Fibroblast of skin of left biceps (primary cell): Measurements from ENCODE around the gene METTL2A.
A peak's percentile ranks its signal among the peaks of the same experiment; 100 is the strongest.
"Not testable (repeated sequence)": the region's sequence is repeated elsewhere in the genome, so short reads cannot be mapped to it uniquely, and the experiment has no call there.

ENCODE experiments used
- DNase-seq, 2 experiments: peaks; one replicate each; pipeline ENCODE4 v3.0.0-alpha.2; 2013; ENCODE audit warnings: low read depth in 2 of 2

The METTL2A gene, protein sequence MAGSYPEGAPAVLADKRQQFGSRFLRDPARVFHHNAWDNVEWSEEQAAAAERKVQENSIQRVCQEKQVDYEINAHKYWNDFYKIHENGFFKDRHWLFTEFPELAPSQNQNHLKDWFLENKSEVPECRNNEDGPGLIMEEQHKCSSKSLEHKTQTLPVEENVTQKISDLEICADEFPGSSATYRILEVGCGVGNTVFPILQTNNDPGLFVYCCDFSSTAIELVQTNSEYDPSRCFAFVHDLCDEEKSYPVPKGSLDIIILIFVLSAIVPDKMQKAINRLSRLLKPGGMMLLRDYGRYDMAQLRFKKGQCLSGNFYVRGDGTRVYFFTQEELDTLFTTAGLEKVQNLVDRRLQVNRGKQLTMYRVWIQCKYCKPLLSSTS

DNA sequence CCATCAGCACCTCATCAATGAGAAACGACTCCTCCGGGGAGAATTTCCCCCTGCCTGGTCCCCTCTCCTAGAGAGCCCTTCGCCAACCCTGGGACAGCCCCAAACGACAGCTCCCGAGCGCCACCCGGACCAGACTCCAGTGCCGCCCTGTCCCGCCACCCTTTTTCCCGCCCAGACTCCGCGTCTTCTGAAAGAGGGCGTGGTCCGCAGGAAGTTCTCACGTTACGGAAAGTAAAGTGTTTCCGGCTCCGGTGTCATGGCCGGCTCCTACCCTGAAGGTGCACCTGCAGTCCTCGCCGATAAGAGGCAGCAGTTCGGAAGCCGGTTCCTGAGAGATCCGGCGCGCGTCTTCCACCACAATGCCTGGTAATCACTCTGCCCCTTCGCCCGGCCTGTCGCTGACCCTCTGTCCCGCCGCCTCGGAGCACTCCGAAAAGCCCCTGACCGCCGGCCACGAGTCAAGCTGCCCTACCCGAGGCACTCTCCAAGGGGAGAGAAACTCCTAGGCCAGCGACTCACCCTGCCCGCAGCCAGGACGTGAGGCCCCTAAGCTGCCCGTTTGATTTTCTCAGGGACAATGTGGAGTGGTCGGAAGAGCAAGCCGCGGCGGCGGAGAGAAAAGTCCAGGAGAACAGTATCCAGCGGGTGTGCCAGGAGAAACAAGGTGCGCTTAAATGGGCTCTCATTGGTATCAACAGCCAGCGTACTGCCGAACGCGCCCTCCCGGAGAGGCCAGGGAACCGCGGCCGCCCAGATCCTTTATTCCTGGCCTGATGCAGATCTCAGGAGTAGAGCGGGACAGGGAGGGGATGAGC is at the start of gene METTL2A:
TSS of gene METTL2A (plus strand) at position 251 of the 815 bp plus-strand sequence. CDS start at position 257, 6 bp downstream.
- peak; percentile 31 to 42 for DNase-seq

DNA sequence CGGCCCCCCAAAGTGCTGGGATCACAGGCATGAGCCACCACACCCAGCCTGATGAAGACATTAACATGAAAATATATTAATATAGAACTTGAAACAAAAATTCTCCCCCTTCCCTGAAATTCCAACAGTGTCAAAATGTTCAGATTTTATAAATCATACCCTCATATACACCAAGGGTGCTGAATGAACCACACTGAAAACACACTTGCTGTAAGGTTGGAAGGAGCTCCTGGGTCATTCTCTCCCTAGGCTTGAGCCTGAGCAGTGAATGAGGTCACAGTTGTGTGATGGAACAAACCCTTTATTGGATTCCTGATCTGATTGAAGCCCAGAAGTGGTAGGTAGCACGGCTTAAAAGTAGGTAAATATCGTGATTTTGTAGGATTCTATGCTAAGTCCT is 43.4 kb upstream of the METTL2A start, which contains the start of gene EFCAB3:
TSS of gene EFCAB3 (plus strand) at position 301 of the 400 bp plus-strand sequence. CDS start 2,427 bp downstream, outside the sequence.
- DNase-seq, result no peak

DNA sequence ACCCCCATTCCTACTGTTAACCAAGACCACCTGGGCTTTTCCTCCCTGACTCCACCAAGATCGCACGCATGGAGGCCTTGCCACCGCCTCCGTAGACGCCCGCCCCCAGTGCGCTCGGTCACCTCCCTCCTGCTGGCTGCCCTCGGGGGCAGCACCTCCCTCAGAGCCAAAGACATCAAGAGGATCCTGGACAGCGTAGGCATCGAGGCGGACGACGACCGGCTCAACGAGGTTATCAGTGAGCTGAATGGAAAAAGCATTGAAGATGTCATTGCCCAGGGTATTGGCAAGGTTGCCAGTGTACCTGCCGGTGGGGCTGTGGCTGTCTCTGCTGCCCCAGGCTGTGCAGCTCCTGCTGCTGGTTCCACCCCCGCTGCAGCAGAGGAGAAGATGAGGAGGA is 42.1 kb upstream of the METTL2A start:
- DNase-seq, result no peak

DNA sequence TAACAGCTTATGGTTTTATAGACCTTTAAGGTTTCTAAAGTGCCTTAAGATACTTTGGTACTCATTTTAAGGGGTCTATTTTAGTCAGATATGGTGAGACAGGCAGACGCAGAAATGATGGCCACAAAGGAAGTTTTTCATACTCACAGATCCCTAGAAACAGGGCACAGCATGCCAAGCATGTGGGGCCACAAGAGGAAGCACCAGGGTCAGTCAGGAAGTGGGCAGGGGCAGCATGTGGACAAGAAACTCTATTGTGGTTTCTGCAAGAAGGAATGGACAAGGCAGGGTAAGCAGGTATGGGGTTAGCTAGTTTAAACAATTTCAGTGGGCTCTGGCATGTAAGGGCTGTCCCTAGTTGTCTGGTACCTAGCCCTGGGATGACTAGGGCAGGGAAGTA is 34.8 kb upstream of the METTL2A start:
- no peak for DNase-seq

DNA sequence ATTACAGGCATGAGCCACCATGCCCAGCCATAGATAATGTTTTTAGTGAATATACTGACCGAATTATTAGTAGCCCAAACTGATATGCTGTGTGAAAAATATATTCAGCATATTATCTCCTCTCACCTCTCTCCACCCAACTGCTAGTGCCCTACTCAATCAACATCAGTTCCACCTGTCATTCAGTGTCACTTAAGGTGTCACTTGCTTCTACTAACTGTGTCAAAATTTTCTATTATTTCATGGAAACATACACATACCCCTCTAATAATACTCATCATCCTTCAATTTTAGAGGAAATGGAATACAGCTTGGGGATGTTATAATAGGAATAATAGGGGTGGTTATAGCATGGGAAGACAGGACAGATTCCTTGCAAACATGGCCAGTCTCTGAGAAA is 30.8 kb upstream of the METTL2A start:
- DNase-seq, result no peak

DNA sequence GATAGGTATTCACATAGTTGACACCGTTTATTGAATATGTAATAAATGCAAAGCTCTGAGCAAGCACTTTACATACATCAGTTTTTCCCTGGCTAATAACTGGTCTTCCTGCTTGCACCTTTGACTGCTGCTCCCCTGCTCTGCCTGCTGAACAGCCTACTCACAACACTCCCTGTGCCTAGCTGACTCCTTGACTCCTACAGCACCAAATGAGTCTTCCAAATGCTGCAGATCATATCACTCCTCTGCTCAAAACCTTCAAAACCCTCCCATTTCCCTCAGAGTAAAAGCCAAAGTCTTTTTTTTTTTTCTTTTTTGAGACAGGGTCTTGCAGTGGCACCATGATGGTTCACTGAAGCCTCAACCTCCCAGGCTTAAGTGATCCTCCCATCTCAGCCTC is 24.8 kb upstream of the METTL2A start:
- DNase-seq, result no peak

DNA sequence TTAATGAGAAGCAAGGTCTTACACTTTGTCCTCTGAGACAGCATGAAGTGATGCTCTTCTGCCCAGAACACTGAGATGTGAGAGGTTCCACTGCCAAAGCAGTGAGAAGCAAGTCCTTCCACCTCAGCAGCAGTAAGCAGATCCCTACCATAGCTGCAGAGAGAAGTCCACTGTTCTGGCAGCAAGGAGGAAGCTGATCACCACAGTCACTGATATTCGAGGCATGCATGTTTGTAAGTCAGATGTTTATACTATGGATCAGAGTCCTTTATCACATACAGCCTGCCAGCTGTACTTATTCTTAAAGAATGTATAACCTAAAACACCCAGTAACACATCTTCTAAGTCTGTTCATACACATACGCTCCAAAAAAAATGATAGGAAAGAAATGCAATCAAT is 18.2 kb upstream of the METTL2A start:
- DNase-seq, result no peak

DNA sequence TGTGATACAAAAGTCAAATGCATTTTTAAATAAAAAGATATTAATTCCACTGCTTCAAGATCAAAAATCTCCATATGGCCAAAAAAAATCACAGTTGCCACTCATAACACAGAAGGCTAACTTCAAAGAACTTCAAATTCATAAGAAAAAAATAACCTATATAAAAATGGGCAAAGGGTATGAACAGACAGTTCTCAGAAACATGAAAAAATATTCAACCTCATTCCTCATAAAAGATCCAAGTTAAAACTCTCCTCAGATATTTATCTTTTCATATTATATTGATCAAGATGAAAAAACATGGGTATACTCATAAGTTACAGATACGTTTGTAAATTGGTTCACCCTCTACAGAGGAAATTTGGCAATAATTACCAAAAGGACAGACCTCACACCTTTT is 10.6 kb upstream of the METTL2A start:
- not testable (repeated sequence) for DNase-seq

DNA sequence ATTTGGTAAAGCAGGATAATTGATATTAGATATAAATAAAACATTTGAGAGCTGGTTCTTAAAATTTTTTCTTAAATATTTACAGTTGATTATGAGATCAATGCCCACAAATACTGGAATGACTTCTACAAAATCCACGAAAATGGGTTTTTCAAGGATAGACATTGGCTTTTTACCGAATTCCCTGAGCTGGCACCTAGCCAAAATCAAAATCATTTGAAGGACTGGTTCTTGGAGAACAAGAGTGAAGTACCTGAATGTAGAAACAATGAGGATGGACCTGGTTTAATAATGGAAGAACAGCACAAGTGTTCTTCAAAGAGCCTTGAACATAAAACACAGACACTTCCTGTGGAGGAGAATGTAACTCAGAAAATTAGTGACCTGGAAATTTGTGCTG is 2.5 kb downstream of the METTL2A start:
- not testable (repeated sequence) for DNase-seq

DNA sequence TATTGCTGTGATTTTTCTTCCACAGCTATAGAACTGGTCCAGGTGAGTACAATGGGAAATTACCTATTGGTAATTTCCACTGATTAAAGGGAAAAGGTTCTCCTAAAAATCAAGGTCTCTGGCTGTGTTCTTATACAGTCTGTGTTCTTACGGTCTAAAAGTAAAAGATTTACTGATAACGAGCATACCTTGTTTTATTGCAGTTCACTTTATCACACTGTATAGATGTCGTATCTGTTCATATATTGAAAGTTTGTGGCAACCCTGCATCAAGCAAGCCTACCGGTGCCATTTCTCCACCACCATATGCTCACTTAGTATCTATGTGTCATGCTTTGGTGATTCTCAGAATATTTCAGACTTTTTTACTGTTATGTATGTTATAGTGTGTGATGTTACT is 11.6 kb downstream of the METTL2A start:
- DNase-seq, result not testable (repeated sequence)

DNA sequence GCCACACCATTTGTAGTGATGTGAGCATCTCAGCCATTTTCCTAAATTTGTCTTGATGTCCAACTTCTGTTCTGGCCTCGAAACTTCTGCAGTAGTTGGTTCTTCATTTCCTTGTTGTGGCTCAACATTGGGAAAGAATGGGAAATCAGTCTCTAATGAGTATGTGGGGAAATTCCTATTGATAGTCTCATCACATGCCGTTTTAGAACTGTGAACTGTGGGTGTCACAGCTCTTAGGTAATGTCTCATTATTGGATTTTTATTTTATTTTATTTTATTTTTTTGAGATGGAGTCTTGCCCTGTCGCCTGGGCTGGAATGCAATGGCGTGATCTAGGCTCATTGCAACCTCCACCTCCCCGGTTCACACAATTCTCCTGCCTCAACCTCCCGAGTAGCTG is 17.5 kb downstream of the METTL2A start:
- not testable (repeated sequence) for DNase-seq

DNA sequence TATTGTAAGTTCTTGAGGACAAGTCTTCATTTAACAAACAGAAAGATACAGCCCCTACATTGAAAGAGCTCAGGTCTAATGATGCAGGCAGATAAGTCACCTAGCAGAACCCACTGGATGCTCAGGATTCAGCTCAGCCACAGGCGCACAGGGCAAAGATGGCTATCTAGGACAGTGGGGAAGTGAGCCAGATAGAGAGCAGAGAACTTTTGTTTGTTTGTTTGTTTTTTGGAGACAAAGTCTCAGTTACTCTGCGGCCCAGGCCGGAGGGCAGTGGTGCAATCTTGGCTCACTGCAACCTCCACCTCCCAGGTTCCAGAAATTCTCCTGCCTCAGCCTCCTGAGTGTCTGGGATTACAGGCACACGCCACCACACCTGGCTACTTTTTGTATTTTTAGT is 20.4 kb downstream of the METTL2A start:
- DNase-seq, result no peak

DNA sequence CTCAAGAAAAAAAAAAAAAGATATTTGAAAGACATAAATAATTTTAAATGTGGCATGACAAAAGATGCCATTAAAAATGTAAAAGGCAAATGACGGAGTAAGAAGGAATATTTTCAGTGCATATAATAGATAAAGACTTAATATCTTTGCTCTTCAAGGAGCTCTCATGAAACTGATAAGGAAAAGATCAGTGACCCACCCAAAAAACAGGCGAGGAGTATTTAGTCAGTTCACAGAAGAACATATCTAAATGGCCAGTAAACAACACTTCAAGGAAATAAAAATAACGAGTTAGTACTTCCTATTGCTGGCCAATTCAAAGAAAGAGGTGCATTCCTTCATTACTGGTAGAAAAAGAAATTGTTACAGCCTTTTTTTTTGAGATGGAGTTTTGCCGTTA is 22.1 kb downstream of the METTL2A start:
- DNase-seq, result not testable (repeated sequence)

DNA sequence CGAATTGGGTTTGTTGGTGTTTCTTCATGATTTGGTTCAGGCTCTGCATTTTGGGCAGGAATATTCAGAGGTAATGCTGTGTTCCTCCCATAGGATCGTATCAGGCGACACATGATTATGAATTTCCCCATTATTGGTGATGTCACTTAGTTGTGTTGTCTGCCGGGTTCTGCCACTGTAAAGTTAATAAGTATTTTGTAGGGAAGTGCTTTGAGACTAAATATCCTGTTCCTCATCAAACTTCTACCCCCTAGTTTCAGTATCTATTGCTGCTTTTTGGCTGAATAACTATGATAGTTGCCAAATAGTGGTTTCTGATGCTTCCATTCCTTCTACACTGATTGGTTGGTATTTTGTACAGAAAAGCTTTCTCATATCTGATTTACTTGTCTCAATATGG is 28.5 kb downstream of the METTL2A start:
- not testable (repeated sequence) for DNase-seq

DNA sequence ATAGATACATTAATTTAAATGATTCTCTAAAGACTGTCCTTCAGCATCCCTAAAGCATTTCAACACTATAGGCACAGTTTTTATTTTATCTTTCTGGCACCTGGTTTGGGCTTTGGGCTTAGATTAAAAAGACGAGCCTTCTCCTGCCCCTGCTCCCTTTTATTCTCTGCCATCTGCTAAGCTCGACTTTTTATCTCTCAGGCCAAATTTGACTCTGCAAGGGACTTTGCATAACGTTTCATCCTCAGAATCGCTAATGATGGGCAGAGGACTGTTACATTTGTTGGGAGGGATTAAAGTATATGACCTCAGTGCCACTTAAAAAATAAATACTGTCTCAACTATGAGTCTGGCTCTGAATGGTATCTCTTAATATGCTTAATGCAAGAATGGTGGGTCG is 29.3 kb downstream of the METTL2A start:
- DNase-seq, result not testable (repeated sequence)

DNA sequence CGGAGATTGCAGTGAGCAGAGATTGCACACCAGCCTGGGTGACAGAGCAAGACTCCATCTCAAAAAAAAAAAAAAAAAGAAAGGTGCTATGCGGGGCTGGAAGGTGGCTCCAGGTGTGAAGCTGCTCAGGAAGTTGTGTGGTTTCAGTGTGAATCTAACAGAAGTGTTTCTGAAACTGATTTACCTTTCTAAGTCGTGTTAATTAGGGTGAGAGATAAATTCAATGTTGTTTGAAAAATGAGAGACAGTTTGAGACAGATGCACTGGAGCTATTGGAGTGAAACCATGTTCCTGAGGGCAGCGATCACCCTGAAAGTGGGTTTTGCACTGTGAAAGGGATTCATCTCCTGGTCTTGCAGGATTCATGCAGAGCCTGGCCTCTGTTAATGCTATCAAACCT is 30.0 kb downstream of the METTL2A start:
- not testable (repeated sequence) for DNase-seq

DNA sequence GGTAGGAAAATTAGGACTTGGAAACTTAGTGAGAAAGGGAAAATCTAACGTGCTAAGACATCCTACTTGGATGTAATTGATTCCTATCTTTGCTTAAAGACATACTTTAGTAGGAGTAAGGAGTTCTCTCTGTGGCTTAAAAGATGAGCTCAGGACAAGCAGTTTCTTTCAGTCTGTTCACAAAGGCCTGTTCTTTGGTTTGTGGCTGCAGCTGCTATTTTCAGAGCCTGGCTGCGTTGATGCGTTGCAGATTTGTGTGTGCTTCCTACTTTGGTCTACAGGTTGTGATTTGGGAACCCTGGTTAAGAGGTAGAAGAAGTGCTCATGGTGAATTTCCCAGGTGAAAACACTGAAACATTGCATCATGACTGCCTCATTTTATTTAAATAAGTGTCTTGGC is 30.4 kb downstream of the METTL2A start:
- not testable (repeated sequence) for DNase-seq

DNA sequence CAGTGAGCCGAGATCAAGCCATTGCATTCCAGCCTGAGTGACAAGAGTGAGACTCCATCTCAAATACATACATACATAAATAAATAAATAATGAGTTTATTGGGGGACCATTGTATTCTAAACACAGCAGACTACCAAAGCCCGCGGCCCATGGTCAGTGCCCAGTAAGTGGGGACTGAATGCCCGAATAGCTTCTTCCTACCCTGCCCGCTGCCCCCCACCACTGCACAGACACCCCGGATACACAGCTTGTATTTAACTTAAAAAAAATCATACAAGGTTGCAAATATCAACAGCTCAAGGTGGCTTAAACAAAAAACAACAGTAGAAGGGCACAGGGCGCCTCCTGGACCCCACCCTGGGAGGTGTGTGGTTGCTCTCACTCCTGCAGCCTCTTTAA is 32.3 kb downstream of the METTL2A start:
- DNase-seq, result no peak

DNA sequence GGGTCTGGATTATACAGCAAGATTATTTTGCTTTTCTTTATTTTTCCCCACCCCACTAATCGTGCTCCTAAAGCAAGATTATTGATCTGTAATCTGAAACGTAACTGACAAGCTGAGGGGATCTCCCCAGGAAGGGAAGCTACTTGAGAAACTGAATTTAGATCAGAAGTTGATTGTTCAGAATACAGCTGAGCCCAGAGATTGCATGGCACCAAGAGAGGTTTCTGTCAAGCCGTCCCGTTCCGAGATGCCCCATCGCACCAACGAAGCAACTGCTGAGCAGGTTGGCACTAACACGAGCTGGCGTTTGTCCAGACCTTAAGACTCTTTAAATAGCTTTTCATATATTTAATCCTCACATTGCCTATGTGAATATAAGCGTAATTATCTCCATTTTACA is 34.8 kb downstream of the METTL2A start:
- not testable (repeated sequence) for DNase-seq

DNA sequence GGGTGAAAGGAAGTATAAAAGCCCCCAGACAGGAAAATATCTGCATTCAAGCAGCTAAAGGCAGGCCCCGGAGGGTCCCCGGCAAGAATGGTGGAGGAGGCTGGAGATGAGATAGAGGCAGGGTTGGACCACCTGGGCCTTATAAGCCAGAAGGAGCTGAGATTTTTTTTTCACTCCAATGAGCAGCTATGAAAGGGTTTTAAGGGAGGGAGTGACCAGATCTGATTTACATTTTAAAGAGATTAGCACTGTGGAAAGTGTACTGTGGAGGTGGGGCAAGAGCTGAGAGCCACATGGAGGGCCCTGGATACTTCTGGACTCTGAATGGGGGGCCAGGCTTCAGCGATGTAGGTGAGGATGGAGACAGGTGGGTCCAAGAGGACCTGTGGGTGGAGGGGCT is 40.7 kb downstream of the METTL2A start:
- DNase-seq, result not testable (repeated sequence)

DNA sequence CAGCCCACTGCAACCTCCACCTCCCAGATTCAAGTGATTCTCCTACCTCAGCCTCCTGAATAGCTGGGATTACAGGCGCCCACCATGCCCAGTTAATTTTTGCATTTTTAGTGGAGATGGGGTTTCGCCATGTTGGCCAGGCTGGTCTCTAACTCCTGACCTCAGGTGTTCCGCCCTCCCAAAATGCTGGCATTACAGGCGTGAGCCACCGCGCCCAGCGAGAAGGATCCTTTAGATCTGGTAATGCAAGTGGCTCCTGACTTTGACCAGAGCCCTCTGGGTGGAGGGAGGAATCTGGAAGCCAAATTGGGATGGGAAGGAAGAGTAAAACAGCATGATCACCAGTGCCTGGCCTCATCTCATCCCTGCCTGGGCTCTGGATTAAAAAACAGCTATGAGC is 41.6 kb downstream of the METTL2A start:
- DNase-seq, result not testable (repeated sequence)

DNA sequence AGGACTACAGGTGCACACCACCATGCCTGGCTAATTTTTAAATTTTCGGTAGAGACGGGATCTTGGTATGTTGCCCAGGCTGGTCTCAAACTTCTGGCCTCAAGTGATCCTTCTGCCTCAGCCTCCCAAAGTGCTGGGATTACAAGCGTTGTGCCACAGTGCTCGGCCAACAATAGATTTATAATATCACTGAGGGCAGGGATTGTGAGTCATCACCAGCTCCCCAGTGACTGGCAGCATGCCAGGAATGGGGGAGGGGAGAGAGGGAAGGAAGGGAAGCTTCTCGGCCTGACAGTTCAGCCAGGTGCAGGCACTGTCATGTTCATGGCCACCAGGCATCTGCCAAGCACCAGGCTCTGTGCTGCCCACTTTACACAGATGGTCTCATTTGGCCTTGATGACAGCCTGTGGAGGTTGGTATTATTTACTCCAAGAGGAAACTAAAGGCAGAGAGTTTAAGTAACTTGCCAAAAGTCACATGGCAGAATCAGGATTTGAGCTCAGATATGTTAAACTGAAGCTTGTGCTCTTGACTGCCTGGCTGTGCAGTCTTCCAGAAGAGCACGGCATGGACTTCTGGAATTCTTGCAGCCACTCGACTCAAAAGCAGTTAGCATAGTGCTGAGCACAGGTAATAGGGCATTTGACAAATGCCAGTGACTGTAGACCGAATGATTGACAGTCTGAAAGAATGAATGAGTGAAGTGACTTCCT is 47.1 kb downstream of the METTL2A start:
- peak; percentile 9 to 18 for DNase-seq
